ENCODE results near the gene PLCH2.

GRCh38 chr1:2430592-2430973, 45.5 kb upstream of the PLCH2 start:
- TF ChIP-seq, protein P1, sequence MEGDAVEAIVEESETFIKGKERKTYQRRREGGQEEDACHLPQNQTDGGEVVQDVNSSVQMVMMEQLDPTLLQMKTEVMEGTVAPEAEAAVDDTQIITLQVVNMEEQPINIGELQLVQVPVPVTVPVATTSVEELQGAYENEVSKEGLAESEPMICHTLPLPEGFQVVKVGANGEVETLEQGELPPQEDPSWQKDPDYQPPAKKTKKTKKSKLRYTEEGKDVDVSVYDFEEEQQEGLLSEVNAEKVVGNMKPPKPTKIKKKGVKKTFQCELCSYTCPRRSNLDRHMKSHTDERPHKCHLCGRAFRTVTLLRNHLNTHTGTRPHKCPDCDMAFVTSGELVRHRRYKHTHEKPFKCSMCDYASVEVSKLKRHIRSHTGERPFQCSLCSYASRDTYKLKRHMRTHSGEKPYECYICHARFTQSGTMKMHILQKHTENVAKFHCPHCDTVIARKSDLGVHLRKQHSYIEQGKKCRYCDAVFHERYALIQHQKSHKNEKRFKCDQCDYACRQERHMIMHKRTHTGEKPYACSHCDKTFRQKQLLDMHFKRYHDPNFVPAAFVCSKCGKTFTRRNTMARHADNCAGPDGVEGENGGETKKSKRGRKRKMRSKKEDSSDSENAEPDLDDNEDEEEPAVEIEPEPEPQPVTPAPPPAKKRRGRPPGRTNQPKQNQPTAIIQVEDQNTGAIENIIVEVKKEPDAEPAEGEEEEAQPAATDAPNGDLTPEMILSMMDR (conservative IDR thresholded peaks at IDR 0.05; ENCODE audit: low read length): no peak
- no peak for TF ChIP-seq EZH2phosphoT487 (IDR thresholded peaks at IDR 0.05; ENCODE audit: borderline replicate concordance, low read depth, low read length)
